ENCODE data around the gene STX10.

The STX10 gene

GRCh38 chr19:13109361-13110098, 40.6 kb downstream of the STX10 start:
- no peak for TF ChIP-seq CTCF (IDR thresholded peaks at IDR 0.05)
- DNase-seq, result no peak
- Histone ChIP-seq H3K27me3 (no peaks in the 10 kb centered on the region), H3K9me3 (no peaks in the 10 kb centered on the region), H3K4me3 (no peak overlapping the region), H3K27ac (no peak overlapping the region), H3K36me3 (peaks cover 0 to 75% (median 43%) of the 10 kb centered on the region in 3 donors), H3K4me1 (peaks cover 0 to 6% (median 0%) of the 10 kb centered on the region in 4 donors)
- intact Hi-C loops (cut with DNase I; ENCODE audit: low total_unique reads), result no loop called here

GRCh38 chr19:13104848-13105711, 45.1 kb downstream of the STX10 start:
- DNase-seq, result peak in 1 of 2 donors; percentile 70
- TF ChIP-seq CTCF (IDR thresholded peaks at IDR 0.05), result no peak
- intact Hi-C loops (cut with DNase I; ENCODE audit: low total_unique reads), result no loop called here

GRCh38 chr19:13104360-13104847, 45.8 kb downstream of the STX10 start:
- H3K27ac ChIP-seq, result peak overlapping the region; percentile 5 to 43
- intact Hi-C loops (cut with DNase I; ENCODE audit: low total_unique reads), result no loop called here
- H3K27me3 ChIP-seq, result no peaks in the 10 kb centered on the region
- peaks cover 0 to 31% (median 20%) of the 10 kb centered on the region in 4 donors for H3K4me1 ChIP-seq
- H3K4me3 ChIP-seq, result peak overlapping the region; percentile 19 to 22
- peak; percentile 64 to 85 for DNase-seq
- peaks cover 0 to 34% (median 15%) of the 10 kb centered on the region in 3 donors for H3K36me3 ChIP-seq
- H3K9me3 ChIP-seq, result no peaks in the 10 kb centered on the region
- peak; percentile 64 to 76 for TF ChIP-seq CTCF (IDR thresholded peaks at IDR 0.05)

More at GRCh38 chr19:13104848-13105711, 45.1 kb downstream of the STX10 start:
- Histone ChIP-seq H3K4me1 (peaks cover 0 to 31% (median 20%) of the 10 kb centered on the region in 4 donors), H3K4me3 (peak overlapping the region; percentile 5 to 22), H3K9me3 (no peaks in the 10 kb centered on the region), H3K27me3 (no peaks in the 10 kb centered on the region), H3K36me3 (peaks cover 0 to 41% (median 22%) of the 10 kb centered on the region in 3 donors), H3K27ac (peak overlapping the region; percentile 12 to 43)

GRCh38 chr19:13103581-13104359, 46.4 kb downstream of the STX10 start:
- no peak for DNase-seq
- no peaks in the 10 kb centered on the region for H3K9me3 ChIP-seq
- TF ChIP-seq CTCF (IDR thresholded peaks at IDR 0.05), result no peak
- H3K27me3 ChIP-seq, result no peaks in the 10 kb centered on the region
- H3K4me1 ChIP-seq, result peaks cover 0 to 34% (median 23%) of the 10 kb centered on the region in 4 donors
- peaks cover 0 to 28% (median 11%) of the 10 kb centered on the region in 3 donors for H3K36me3 ChIP-seq
- H3K27ac ChIP-seq, result peak overlapping the region; percentile 75 to 80
- H3K4me3 ChIP-seq, result peak overlapping the region in 1 of 2 donors; percentile 22
- intact Hi-C loops (cut with DNase I; ENCODE audit: low total_unique reads), result no loop called here

Data from tibial artery (tissue), 4 donors.